ENCODE measurements around the gene CCDC171.

DNA sequence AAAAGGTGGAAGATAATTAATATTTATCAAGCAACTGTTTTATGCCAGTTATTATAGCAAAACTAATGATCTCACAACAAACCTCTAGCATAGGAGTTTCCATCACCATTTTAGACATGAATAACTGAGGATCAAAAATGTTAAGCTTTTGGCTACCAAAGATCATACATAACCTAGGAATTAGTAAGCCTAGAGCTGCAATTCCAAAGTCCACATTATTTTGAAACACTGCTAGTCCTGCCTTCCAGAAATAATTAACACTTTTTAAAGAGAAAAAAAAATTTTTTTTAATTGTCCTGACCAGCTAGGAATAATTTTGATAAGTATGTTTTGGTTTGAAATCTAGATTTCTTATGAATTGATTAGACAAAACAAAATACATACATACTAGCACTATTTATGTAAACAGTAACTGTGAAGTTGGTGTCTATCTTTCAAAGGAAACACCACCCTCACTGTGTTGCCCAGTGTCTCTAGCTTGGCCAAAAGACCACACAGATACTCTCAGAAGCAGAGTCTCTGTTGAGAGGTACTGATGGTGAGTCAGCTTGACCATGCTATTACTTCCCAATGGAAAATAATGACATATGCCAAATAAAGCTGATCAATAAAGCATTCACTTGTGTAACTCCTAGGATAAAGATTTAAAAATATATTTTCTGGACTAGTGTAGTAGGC, 422.4 kb downstream of the CCDC171 start:
- TF ChIP-seq, protein P1, sequence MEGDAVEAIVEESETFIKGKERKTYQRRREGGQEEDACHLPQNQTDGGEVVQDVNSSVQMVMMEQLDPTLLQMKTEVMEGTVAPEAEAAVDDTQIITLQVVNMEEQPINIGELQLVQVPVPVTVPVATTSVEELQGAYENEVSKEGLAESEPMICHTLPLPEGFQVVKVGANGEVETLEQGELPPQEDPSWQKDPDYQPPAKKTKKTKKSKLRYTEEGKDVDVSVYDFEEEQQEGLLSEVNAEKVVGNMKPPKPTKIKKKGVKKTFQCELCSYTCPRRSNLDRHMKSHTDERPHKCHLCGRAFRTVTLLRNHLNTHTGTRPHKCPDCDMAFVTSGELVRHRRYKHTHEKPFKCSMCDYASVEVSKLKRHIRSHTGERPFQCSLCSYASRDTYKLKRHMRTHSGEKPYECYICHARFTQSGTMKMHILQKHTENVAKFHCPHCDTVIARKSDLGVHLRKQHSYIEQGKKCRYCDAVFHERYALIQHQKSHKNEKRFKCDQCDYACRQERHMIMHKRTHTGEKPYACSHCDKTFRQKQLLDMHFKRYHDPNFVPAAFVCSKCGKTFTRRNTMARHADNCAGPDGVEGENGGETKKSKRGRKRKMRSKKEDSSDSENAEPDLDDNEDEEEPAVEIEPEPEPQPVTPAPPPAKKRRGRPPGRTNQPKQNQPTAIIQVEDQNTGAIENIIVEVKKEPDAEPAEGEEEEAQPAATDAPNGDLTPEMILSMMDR (IDR thresholded peaks at IDR 0.05; ENCODE audit: poor library complexity), result no peak
- TF ChIP-seq EZH2phosphoT487 (IDR thresholded peaks at IDR 0.05; ENCODE audit: low read depth, severe bottlenecking, unreplicated experiment) (no peak), EZH2 (IDR thresholded peaks at IDR 0.05; ENCODE audit: borderline replicate concordance) (no peak)

Measured in hepatocyte (in vitro differentiated cells).